HL-60 (cell line): ENCODE results near the gene RBM22.

Experiments used
- DNase-seq, 2 experiments: peaks; one replicate each; pipeline ENCODE4 v3.0.0-alpha.2; 2010 to 2020; ENCODE audit warnings: low read depth in 1 of 2, low spot score in 1 of 2
- H3K27ac ChIP-seq: fragments of 250-450 bp; sonication (Bioruptor Pico); replicated peaks from 2 replicates; pipeline ENCODE4 v1.5.1; 2020; ENCODE audit warnings: mild to moderate bottlenecking, moderate library complexity
- H3K27me3 ChIP-seq: fragments of 250-450 bp; sonication (Bioruptor Pico); 2 replicates; pipeline ENCODE4 v1.5.1; 2021; ENCODE audit warnings: mild to moderate bottlenecking, moderate library complexity; ENCODE audit not compliant: insufficient read depth, poor library complexity, severe bottlenecking
- H3K4me3 ChIP-seq: replicated peaks from 2 replicates; pipeline ENCODE4 v1.5.1; 2011; ENCODE audit warnings: mild to moderate bottlenecking, control low read depth, low read length; ENCODE audit not compliant: insufficient read depth
- GABPA ChIP-seq: IDR thresholded peaks from 2 replicates; pipeline ENCODE4 v1.6.1; 2012; ENCODE audit warnings: low read depth
- POLR2AphosphoS5 ChIP-seq: IDR thresholded peaks from 2 replicates; pipeline ENCODE4 v1.6.1; 2012; ENCODE audit warnings: low read depth
- REST ChIP-seq: IDR thresholded peaks from 2 replicates; pipeline ENCODE4 v1.6.1; 2012; ENCODE audit warnings: low read depth; ENCODE audit not compliant: insufficient replicate concordance
- SPI1 ChIP-seq: IDR thresholded peaks from 2 replicates; pipeline ENCODE4 v1.6.1; 2012; ENCODE audit warnings: low read depth, mild to moderate bottlenecking, borderline replicate concordance
- TF ChIP-seq, protein P1 (sequence below): IDR thresholded peaks from one replicate; pipeline ENCODE4 v1.5.1; 2011; ENCODE audit warnings: low read length, control low read depth, inconsistent platforms; ENCODE audit not compliant: insufficient read depth

The RBM22 gene

GRCh38 chr5:150671509-150672236 is 29.2 kb downstream of the RBM22 start:
- TF ChIP-seq POLR2AphosphoS5 (no peak), REST (no peak), SPI1 (no peak), GABPA (no peak)
- TF ChIP-seq, protein P1, sequence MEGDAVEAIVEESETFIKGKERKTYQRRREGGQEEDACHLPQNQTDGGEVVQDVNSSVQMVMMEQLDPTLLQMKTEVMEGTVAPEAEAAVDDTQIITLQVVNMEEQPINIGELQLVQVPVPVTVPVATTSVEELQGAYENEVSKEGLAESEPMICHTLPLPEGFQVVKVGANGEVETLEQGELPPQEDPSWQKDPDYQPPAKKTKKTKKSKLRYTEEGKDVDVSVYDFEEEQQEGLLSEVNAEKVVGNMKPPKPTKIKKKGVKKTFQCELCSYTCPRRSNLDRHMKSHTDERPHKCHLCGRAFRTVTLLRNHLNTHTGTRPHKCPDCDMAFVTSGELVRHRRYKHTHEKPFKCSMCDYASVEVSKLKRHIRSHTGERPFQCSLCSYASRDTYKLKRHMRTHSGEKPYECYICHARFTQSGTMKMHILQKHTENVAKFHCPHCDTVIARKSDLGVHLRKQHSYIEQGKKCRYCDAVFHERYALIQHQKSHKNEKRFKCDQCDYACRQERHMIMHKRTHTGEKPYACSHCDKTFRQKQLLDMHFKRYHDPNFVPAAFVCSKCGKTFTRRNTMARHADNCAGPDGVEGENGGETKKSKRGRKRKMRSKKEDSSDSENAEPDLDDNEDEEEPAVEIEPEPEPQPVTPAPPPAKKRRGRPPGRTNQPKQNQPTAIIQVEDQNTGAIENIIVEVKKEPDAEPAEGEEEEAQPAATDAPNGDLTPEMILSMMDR: no peak
- DNase-seq: peak in 1 of 2 experiments; percentile 54
- H3K27ac ChIP-seq: no peak overlapping the region
- H3K27me3 ChIP-seq: peaks cover 6% of the 10 kb centered on the region
- H3K4me3 ChIP-seq: peak overlapping the region; percentile 55

DNA sequence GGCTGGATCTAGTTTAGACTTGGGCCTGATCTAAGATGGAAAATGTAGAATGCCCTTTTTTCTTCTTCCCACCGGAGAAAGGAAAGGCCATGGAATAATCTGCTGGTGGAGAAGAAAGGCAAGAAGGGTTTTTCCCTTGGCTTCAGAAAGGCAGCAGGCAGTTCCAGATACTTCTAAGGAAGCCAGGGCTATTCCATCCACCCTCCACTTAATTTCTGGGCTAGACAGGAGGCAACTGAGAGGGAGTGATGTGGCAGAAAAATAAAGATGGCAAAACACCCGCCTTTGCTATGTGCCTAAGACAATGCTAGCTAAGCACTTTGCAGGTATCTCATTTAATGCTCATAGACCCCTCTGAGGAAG is 29.9 kb downstream of the RBM22 start:
- H3K27me3 ChIP-seq: peaks cover 6% of the 10 kb centered on the region
- H3K4me3 ChIP-seq: no peak overlapping the region
- TF ChIP-seq, protein P1: no peak
- TF ChIP-seq GABPA (no peak), POLR2AphosphoS5 (no peak), SPI1 (no peak), REST (no peak)
- DNase-seq: no peak
- H3K27ac ChIP-seq: no peak overlapping the region

- Histone ChIP-seq H3K27me3 (peaks cover 6% of the 10 kb centered on the region), H3K4me3 (no peak overlapping the region), H3K27ac (no peak overlapping the region)
- TF ChIP-seq GABPA (no peak), REST (no peak), POLR2AphosphoS5 (no peak), SPI1 (no peak)
- TF ChIP-seq, protein P1: no peak
- DNase-seq: no peak
Observed at GRCh38 chr5:150670275-150670947, 30.5 kb downstream of the RBM22 start.
